Activated CD4-positive, alpha-beta T cell treated with anti-CD3 and anti-CD28 coated beads, Interleukin-2, amount 50 U/mL, for 16 hours (primary cell): ENCODE measurements around the gene STAM2.
"Not testable (repeated sequence)": the region's sequence is repeated elsewhere in the genome, so short reads cannot be mapped to it uniquely, and the experiment has no call there.

Source experiments
- DNase-seq: peaks from one replicate; pipeline ENCODE4 v3.0.0-alpha.2; 2020

Gene STAM2

DNA sequence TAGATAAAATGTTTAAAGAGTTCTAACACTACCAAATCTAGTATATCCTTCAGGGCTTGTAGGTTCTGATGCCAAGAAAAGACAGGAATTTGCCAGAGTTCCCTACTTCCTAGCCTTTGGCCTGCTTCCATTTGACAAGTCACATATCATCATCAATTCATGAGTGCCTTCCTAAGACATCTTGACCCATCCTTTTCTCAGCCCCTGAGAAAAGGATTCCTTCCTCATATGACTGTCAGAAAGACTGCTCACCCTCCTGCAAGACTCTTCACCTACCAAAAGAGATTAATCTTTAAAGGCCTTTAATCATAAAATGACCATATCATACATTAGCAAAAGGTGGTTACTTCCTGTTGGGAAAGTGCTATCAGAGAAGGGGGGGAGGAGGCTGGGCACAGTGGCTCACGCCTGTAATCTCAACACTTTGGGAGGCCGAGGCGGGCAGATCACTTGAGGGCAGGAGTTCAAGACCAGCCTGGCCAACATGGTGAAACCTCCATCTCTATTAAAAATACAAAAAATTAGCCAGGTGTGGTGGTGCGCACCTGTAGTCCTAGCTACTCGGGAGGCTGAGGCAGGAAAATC, 3.3 kb downstream of the STAM2 start:
- DNase-seq, result not testable (repeated sequence)

DNA sequence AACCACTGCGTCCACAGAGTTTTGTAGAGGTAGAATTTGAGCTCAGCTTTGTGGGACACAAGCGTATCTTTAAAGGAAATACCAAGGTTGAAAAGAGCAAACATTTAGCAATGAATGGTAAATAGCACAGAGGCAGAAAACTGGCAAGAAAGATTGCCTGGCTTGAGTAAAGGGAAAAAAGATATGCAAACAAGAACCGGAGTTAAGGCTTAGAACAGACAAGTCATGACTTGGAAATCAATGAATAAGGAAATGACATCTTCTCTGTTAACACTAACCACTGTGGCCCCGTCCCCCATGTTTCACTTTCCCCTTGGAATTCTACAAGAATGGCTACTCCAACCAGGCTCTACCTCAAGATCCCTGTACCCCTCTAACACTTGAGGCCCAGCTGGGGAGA, 3.8 kb downstream of the STAM2 start:
- no peak for DNase-seq

DNA sequence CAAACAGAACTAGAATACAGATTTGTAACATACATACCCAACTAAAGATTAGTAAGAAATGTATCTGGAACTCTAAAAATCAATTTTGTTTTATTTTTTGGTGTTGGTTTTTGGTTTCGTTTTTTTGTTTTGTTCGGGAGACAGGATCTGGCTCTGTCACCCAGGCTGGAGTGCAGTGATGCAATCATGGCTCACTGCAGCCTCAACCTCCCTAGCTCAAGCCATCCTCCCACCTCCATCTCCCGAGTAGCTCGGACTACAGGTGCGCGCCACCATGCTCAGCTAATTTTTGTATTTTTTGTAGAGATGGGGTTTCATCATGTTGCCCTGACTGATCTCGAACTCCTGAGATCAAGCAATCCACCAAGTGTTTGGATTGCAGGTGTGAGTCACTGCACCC, 6.4 kb downstream of the STAM2 start:
- not testable (repeated sequence) for DNase-seq

DNA sequence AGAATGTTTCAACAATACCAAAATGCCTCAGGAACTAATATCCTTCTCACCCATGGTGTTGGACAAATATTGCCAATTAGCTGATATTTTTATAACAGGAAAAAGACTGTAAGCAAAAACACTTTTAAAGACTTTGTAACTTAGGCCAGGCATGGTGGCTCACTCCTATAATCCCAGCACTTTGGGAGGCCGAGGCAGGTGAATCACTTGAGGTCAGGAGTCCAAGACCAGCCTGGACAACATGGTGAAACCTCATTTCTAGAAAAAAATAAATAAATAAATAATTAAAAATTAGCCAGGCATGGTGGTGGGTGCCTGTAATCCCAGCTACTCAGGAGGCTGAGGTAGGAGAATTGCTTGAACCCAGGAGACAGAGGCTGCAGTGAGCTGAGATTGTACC, 8.1 kb downstream of the STAM2 start:
- not testable (repeated sequence) for DNase-seq

DNA sequence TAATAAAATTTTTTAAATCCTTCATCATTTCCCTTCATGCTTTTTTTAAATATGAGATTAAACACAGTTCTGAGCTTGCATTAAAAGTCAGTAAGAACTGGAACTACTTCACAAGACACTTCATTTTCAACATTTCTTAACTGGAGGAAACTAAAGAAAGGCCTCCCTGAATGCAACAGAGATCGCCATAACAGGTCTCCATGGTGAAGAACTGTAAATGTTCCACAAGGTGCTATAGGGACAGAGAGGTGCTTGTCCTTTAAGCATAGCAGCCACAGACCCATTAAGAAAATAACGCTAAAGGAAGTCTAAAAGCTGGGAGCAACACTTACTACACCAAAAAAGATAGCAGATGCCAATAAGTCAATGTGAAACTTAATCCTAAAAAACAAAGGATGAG, 8.5 kb downstream of the STAM2 start:
- DNase-seq, result no peak

DNA sequence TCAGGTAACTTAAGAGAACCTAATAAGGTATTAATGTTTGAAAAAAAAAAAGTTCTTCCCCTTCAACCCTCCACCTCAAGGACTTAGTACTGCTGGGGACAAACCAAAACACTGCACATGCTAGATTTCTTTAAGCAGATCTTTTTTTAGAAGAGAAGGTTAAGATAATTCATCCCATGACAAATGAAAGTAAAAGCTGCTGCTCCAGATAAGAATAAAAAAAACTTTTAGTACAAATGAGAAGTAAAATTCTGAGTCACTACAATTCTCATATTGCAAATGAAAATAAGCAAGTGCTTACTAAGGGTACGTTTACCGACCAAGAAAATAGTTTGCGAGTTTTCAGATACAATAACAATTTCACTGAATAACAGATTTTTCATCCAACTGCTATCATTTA, 8.9 kb downstream of the STAM2 start:
- peak; percentile 26 for DNase-seq

DNA sequence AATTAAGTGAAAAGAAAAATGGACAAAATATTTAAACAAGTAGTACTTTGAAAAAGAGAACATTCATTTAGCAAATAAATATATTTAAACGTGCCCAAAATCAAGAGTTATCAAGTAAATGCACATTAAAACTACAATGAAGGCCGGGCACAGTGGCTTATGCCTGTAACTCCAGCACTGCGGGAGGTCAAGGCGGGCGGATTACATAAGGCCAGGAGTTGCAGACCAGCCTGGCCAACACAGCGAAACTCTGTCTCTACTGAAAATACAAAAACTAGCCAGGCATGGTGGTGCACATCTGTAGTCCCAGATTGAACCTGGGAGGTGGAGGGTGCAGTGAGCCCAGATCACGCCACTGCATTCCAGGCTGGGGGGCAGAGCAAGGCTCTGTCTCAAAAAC, 9.8 kb downstream of the STAM2 start:
- no peak for DNase-seq

DNA sequence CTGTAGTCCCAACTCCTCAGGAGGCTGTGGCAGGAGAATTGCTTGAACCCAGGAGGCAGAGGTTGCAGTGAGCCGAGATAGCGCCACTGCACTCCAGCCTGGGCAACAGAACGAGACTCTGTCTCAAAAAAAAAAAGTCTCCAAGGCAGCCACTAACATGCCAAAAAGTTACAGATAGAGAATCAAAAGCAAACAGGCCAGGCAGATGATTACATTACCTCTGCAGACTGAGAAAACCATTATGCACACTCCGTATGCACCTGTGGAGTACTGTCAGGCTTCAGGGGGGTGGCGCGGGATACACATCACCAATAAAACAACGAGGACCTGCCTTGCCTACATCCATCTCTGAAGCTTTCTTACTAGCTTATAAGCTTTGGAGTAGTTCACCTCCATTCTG, 10.3 kb downstream of the STAM2 start:
- no peak for DNase-seq

DNA sequence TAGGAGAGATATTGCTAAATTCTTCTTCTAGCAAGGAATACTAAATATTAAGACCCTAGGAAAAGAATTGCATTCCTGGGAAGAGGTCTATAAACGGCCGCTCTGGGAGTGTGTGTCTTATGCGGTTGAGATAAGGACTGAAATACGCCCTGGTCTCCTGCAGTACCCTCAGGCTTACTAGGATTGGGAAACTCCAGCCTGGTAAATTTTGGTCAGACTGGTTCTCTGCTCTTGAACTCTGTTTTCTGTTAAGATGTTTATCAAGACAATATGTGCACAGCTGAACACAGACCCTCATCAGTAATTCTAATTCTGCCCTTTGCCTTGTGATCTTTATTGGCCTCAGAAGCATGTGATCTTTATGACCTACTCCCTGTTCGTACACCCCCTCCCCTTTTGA, 11.9 kb downstream of the STAM2 start:
- not testable (repeated sequence) for DNase-seq

DNA sequence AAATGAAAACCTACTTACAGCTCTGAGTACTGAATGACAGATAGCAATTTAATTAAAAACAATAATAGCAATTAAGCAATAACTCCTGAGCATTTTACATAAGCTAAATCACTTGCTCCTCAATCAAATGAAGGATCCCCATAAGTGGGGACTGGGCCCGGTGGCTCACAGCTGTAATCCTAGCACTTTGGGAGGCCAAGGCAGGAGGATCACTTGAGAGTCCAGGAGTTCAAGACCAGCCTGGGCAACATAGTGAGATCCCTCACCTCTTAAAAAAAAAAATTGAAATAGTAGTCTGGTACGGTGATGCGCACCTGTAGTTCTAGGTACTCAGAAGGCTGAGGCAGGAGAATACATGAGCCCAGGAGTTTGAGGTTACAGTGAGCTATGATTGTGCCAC, 13.4 kb downstream of the STAM2 start:
- no peak for DNase-seq

DNA sequence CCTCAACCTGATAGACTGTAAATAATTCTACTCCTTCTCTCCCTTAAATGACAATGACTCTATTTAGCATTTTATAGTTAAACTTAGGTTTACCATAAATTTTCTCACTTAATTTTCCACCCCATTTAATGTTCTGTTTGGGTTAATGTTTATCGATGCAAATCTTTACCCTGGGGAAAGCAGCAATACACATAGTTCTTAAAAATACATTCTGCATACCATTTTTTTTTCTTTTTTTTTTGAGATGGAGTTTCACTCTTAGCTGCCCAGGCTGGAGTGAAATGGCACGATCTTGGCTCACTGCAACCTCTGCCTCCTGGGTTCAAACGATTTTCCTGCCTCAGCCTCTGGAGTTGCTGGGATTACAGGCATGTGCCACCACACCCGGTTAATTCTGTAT, 14.0 kb downstream of the STAM2 start:
- DNase-seq, result no peak

DNA sequence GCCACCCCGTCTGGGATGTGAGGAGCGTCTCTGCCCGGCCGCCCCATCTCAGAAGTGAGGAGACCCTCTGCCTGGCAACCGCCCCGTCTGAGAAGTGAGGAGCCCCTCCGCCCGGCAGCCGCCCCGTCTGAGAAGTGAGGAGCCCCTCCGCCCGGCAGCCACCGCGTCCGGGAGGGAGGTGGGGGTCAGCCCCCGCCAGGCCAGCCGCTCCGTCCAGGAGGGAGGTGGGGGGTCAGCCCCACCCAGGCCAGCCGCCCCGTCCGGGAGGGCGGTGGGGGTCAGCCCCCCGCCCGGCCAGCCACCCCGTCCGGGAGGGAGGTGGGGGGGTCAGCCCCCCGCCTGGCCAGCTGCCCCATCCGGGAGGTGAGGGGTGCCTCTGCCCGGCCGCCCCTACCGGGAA, 15.2 kb downstream of the STAM2 start:
- not testable (repeated sequence) for DNase-seq

DNA sequence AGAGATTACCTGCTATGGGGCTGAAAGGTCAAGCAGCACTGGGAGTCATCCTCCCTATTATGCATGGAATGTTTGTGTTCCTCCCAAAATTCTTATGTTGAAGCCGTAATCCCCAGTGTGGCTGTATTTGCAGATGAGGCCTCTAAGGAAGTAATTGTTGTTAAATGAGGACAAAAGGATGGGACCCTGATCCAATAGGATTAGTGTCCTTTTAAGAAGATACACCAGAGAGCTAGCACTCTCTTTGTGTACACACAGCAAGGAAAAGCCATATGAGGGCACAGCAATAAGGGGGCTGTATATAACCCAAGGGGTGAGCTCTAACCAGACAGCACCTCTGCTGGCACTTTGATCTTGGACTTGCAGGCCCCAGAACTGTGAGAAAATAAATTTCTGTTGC, 18.3 kb downstream of the STAM2 start:
- DNase-seq, result no peak

DNA sequence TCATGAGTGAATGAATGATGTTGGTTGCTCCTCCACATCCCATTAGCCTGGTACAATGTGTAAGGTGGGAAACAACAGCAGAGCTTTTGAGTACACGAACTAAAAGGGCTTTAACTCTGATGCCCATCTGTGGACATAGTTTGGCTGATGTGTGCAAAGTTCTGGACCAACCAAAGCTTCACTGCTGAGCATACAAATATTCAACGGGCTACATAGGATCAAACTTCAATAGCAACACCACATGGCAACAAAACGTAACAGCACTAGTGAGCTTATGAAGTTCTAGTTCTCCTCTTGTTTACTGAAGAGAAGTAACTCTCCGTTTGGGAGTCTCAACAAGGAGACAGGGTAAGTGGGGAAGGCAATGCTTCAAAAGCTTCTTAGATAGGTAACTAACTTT, 20.4 kb downstream of the STAM2 start:
- DNase-seq, result no peak

DNA sequence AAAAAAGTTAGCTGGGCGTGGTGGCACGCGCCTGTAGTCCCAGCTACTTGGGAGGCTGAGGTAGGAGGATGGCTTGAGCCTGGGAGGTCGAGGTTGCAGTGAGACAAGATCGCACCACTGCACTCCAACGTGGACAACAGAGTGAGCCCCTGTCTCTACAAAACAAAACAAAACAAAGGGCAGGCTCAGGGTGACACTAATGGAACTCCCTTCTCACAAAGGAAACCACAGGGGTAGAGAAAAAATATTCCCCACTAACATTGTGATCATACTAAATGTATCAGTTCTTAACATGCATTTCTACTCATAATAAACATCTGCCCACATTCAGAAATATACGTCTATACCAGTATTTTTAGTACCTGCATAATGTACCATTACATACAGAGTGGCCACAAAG, 21.1 kb downstream of the STAM2 start:
- DNase-seq, result no peak

DNA sequence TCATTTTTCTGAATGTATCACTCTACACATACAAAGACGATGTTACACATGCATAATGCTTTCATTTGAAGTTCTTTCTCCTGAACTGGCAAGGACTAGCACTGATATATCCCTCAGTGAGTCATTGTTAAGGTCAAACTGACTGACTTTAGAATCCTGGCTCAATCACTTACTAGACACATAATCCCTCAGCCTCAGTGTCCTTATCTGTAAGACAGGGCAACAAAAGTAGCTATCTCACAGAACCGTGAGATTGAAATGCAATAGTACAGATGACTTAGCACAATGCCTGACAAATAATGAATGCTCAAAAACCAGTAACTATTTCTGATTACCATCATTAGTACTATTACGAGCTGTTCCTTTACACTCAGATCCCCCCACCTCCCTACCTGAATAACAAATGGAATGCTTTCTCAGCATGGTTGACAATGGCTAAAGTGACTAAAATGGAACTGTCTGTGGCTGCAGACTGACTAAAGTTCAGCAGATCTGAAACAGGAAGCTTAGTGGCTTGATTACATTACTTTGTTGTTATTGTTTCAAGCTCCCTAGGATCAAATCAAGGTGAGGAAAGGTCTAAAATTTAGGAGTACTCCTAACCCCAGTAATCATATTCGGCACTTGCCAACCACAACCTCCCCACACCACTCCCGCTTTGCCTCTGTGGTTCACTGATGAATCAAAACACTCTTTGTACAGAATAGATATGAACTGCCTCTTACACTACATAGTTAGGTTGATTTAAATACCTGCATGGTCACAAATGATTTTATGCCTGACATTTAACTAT, 40.9 kb downstream of the STAM2 start:
- DNase-seq, result peak; percentile 81

DNA sequence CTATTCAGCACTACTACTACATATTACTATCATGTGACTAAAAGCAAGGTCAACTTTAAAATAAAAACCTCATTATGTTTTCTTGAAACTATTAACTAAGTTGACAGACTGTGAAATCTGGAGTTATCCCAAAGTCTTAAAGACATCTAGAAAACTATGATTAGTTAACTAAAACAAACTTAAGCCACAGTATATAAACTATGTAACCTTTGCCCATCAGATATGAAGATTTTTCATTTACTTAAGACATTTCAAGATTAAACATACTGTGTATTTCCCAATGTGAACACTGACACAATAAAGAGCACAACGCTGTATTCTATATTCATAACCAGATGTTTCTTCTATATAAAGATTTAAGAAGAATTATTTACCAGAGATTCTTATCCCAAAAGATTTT, 43.3 kb downstream of the STAM2 start:
- DNase-seq, result no peak

DNA sequence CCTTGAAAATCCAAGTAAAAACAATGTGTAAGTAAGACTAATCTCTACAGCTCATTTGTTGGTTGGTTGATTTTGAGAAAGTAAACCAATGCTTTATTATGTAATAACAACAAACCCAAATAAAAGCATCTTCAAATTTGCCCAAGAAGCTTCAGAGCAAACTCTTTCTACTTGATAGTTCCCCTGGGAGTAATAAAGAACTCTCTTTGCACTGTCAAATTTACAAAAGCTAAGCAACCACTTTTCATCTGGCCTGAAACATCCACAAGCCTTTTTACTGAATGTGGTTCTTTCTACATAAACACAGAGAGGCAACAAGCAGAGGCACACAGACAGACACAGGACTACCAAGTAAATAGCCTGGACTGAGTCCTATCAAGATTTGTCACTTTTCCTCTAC, 47.9 kb downstream of the STAM2 start:
- DNase-seq, result no peak

DNA sequence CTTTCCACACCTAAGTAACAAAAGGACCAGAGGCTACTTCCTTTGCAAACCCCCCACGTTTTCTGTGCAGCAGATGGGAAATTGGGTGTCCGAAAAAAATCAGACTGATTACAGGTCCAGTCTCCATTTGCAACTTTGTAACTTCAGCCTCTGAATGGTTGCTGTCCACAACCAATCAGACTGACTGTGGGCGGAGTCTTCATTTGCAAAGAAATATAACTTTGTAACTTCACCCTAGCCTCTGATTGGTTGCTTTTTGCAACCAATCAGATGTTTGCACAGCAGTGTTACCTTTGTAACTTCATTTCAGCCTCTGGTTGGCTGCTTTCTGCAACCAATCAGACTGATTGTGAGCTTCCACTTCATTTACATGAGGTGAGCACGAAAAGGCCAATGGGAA, 48.9 kb downstream of the STAM2 start:
- DNase-seq, result no peak

DNA sequence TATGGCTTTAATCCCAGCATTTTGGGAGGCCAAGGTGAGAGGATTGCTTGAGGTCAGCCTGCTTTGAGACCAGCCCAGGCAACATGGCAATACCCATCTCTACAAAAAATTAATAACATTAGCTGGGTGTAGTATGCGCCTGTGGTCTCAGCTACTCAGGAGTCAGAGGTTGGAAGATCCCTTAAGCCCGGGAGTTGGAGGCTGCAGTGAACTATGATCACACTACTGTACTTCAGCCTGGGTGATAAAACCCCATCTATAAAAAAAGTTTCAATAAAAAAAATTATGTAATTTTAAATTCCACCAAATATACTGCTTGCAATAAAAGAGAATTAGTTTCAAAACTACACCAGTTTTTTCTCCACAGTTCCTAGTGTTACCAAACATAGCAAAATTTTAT, 53.4 kb downstream of the STAM2 start:
- no peak for DNase-seq

DNA sequence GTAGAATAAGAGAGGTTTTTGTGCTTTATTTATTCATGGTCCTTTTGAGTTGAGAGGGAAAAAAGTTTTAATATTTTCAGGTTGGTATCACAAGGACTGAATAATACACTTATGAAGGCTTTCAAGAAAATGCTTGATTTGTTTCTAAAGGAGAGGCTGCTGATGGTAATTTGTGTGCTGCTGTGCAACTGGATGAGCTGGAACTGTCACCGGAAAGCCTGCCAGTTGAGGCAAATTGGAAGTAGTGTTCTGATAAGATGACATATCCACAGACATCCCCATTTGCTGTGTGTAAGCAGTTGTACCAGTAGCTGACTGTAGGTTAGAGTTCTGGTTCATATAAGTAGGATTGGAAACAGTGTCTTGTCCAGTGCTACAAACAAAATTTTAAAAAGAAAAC, 55.1 kb downstream of the STAM2 start:
- no peak for DNase-seq

DNA sequence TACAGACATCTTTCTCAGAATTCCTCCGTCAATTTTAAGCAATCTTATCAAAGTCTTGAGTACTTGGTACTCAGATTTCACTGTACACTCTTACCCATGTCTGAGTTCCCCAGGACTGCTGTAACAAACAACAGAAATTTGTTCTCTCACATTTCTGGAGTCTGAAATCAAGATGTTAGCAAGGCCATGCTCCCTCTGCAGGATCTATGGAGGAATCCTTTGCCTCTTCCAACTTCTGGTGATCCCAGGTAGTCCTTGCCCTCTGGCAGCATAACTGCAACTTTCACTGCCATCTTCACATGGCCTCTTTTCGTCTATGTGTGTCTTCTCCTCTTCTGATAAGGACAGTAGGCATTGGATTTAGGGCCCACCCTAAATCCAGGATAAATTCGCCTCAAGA, 59.6 kb downstream of the STAM2 start:
- DNase-seq, result no peak

DNA sequence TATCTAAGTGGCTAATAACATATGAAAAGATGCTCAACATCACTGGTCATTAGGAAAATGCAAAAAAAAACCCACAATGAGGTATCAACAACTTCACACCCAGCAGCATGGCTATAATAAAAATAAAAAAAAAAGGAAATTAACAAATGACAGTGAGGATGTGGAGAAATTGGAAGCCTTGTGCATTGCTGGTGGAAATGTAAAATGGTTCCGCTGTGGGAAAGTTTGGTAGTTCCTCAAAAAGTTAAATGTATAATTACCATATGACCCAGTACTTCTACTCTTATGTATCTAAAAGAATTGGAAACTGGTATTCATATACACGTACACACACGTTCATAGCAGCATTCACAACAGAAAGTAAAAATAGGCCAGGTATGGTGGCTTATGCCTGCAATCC, 61.2 kb downstream of the STAM2 start:
- DNase-seq, result no peak

DNA sequence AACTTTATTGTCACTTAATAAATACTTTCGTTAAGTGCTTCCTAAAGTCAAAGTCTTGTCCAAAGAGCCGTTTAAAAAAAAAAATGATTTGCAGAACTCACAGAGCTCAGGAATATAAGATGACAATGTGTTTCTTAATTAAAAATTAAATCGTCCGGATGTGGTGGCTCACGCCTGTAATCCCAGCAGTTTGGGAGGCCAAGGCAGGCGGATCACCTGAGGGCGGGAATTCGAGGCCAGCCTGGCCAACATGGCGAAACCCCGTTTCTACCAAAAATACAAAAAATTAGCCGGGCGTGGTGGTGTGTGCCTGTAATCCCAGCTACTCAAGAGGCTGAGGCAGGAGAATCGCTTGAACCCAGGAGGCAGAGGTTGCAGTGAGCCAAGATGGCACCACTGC, 68.4 kb downstream of the STAM2 start:
- not testable (repeated sequence) for DNase-seq

DNA sequence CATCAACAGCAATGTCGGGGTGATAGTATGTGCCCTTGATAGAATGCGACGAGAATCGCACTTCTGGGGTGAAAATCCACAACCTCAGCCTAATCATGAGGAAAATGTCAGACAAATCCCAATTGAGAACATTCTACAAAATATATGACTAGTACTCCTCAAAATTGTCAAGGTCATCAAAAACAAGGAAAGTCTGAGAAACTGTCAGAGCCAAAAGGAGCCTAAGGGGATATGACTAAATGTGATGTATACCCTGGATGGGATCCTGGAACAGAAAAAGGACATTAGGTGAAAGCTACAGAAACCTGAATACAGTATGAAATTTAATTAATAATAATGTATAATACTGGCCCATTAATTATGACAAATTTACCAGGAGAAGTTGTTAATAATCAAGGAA, 69.1 kb downstream of the STAM2 start:
- DNase-seq, result no peak
